ENCODE measurements around the gene GCC2. TPM values are rescaled to one million over a fixed set of nuclear protein-coding genes. Genes with fewer than 3 reads are reported as not detected.

The GCC2 gene
- total and polyA plus RNA-seq, 9 of the 15 experiments (the other 6 are each of a cell fraction or from before 2014, with no cell fraction given), result 11.4 to 35.7 (median 19.9) TPM

DNA sequence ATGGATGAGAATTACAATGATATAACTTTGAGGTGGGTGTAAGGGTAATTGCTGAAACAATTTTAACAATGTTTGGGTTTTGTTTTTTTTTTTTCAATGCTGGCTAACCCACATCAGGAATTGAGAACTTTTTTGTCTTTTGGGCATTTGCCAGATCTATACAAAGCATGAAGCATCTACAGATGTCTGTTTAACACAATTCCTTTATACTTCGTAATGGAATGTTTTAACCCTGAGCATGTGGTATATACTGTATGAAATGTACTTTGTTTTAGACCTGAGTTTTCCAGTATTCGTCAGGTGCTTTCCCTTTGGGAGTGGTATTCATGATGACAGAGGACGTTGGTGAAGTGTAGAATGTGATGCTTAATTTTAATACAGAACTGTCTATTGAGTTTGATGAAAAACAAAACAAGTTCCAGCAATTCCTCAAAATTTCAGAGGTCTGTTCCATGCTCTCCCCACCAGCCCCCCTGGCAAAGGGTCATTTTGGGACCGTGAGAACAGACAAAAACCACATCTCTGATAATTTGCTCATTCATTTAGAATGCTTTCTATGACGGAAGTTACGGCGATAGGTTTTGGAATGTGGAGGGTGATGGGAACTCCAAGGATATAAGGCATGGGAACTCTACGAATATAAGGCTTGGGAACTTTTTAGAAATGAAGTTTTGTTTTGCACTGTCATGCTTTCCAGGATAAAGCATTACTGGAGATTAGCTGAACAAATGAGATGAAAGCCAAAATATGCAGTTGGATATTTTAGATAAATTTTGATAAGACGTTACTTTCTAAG lies 99.4 kb downstream of the GCC2 start:
- 0 out of 2 replicates have a peak overlapping the region, but pooled peaks have one; percentile 9 for H3K4me2 ChIP-seq (ENCODE audit: insufficient read depth, low read length)
- WGBS (ENCODE audit: insufficient coverage, low coverage, missing lambda C conversion rate), result 30% methylated on average over 9 of the region's 9 CpGs
- in situ Hi-C loops (cut with MboI), result no loop called here
- ATAC-seq (peak; percentile 10; the same call in 1 of the 3 replicates), DNase-seq (ENCODE audit: extremely low read depth in 1 of 4, low spot score in 3 of 4) (no peak), FAIRE-seq (no peak)
- no peaks in the 10 kb centered on the region for H3K9me1 ChIP-seq (ENCODE audit: control insufficient read depth, insufficient read depth, low read length)
- H2AFZ ChIP-seq (ENCODE audit: low read depth, low read length), result no peak overlapping the region
- H3K27ac ChIP-seq (ENCODE audit: extremely low read depth, low read depth, low read length), result no peak overlapping the region
- H3K4me3 ChIP-seq, result no peak overlapping the region
- H4K20me1 ChIP-seq (replicated peaks; ENCODE audit: control insufficient read depth, insufficient read depth, low read length), result peaks cover 5% of the 10 kb centered on the region; the same call in 1 of the 2 replicates
- H3K9me3 ChIP-seq (replicated peaks; ENCODE audit: control insufficient read depth, insufficient read depth, low read depth, low read length), result no peaks in the 10 kb centered on the region
- H3K27me3 ChIP-seq (ENCODE audit: control insufficient read depth in 2 of 2, insufficient read depth in 2 of 2, low read length in 2 of 2), result no peaks in the 10 kb centered on the region
- H3K36me3 ChIP-seq (ENCODE audit: control insufficient read depth, insufficient read depth, low read length), result no peaks in the 10 kb centered on the region
- no peak overlapping the region for H3K9ac ChIP-seq (ENCODE audit: insufficient read depth in 1 of 2, low read depth in 2 of 2, low read length in 2 of 2)
- intact Hi-C loops (cut with micrococcal nuclease), result no loop called here
- H3K4me1 ChIP-seq (replicated peaks in 1 of 2; ENCODE audit: control insufficient read depth in 2 of 2, insufficient read depth in 2 of 2, low read length in 2 of 2), result peaks cover 5 to 11% of the 10 kb centered on the region in 2 experiments; a peak in 2 of 5 replicates
- ChIA-PET POLR2A (interaction anchor here (0.6 to 5.1 kb wide), 3 partner anchors 9 to 38 kb away, joined by 3 to 21 read pairs (median 6); partner anchors contain the start of gene LIMS1), CTCF (ENCODE audit: low intra/inter-chr PET ratio) (no interaction called here)
- peaks cover 51% of the 10 kb centered on the region for H3K79me2 ChIP-seq (ENCODE audit: control insufficient read depth, insufficient read depth, low read length)
- no TSS peak for BruUV-seq (replicated peaks)
- TF ChIP-seq, protein P1, sequence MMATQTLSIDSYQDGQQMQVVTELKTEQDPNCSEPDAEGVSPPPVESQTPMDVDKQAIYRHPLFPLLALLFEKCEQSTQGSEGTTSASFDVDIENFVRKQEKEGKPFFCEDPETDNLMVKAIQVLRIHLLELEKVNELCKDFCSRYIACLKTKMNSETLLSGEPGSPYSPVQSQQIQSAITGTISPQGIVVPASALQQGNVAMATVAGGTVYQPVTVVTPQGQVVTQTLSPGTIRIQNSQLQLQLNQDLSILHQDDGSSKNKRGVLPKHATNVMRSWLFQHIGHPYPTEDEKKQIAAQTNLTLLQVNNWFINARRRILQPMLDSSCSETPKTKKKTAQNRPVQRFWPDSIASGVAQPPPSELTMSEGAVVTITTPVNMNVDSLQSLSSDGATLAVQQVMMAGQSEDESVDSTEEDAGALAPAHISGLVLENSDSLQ (IDR thresholded peaks at IDR 0.05), result no peak
- TF ChIP-seq FOXJ3 (CRISPR knock-in tag; IDR thresholded peaks at IDR 0.05), result no peak
- TF ChIP-seq RNF2 (IDR thresholded peaks at IDR 0.05), result no peak
- no peak for TF ChIP-seq SAFB (IDR thresholded peaks at IDR 0.05; ENCODE audit: borderline replicate concordance, low read depth, low read length)
- TF ChIP-seq, protein P2, sequence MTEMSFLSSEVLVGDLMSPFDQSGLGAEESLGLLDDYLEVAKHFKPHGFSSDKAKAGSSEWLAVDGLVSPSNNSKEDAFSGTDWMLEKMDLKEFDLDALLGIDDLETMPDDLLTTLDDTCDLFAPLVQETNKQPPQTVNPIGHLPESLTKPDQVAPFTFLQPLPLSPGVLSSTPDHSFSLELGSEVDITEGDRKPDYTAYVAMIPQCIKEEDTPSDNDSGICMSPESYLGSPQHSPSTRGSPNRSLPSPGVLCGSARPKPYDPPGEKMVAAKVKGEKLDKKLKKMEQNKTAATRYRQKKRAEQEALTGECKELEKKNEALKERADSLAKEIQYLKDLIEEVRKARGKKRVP (CRISPR knock-in tag; IDR thresholded peaks at IDR 0.05), result no peak
- no peak for TF ChIP-seq OTX1 (CRISPR knock-in tag; IDR thresholded peaks at IDR 0.05)
- TF ChIP-seq BCOR (IDR thresholded peaks at IDR 0.05), result no peak
- TF ChIP-seq MAFK (IDR thresholded peaks at IDR 0.05; ENCODE audit: low read length), result no peak
- TF ChIP-seq, protein P3, sequence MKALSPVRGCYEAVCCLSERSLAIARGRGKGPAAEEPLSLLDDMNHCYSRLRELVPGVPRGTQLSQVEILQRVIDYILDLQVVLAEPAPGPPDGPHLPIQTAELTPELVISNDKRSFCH (CRISPR knock-in tag; IDR thresholded peaks at IDR 0.05), result no peak
- TF ChIP-seq, protein P3 (tag; IDR thresholded peaks at IDR 0.05), result no peak
- no peak for TF ChIP-seq ZNF668 (CRISPR knock-in tag; IDR thresholded peaks at IDR 0.05)
- TF ChIP-seq ARID1B (IDR thresholded peaks at IDR 0.05), result peak; percentile 59
- peak; percentile 26; the same call in 1 of the 2 replicates for TF ChIP-seq TAL1 (IDR thresholded peaks at IDR 0.05)
- TF ChIP-seq, protein P4, sequence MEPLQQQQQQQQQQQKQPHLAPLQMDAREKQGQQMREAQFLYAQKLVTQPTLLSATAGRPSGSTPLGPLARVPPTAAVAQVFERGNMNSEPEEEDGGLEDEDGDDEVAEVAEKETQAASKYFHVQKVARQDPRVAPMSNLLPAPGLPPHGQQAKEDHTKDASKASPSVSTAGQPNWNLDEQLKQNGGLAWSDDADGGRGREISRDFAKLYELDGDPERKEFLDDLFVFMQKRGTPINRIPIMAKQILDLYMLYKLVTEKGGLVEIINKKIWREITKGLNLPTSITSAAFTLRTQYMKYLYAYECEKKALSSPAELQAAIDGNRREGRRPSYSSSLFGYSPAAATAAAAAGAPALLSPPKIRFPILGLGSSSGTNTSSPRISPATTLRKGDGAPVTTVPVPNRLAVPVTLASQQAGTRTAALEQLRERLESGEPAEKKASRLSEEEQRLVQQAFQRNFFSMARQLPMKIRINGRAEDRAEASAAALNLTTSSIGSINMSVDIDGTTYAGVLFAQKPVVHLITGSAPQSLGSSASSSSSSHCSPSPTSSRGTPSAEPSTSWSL (CRISPR knock-in tag; IDR thresholded peaks at IDR 0.05; ENCODE audit: borderline replicate concordance), result no peak
- no peak for TF ChIP-seq PPARD (CRISPR knock-in tag; IDR thresholded peaks at IDR 0.05)
- TF ChIP-seq NFE2 (IDR thresholded peaks at IDR 0.05; ENCODE audit: low read depth), result peak; percentile 67
- no peak for TF ChIP-seq ETV6 (IDR thresholded peaks at IDR 0.05; ENCODE audit: borderline replicate concordance in 1 of 2, low read depth in 2 of 2, low read length in 1 of 2)
- no peak for TF ChIP-seq ETV6 (CRISPR knock-in tag; IDR thresholded peaks at IDR 0.05; ENCODE audit: borderline replicate concordance)
- no peak for TF ChIP-seq SRSF9 (IDR thresholded peaks at IDR 0.05; ENCODE audit: borderline replicate concordance, low read depth, low read length)
- TF ChIP-seq LEF1 (IDR thresholded peaks at IDR 0.05), result no peak
- TF ChIP-seq ZNF316 (IDR thresholded peaks at IDR 0.05), result peak; percentile 41
- no peak for TF ChIP-seq MBD2 (IDR thresholded peaks at IDR 0.05; ENCODE audit: borderline replicate concordance, low read depth)
